ENCODE measurements around the gene GJB3.

DNA sequence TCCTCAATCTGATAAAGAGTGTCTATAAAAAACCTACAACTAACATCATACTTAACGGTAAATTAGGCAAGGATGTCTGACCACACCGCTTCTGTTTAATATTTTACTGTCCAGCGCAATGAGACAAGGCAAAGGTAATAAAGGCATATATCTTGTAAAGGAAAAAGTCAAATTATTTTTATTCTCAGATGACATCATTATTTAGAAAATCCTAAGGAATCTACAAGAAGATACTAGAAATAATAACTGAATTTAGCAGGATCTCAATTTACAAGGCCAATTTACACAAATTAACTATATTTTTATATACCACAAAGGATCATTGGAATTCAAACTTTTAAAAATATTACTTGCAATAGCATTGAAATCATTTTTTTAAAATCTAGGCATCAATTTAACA, 41.2 kb downstream of the GJB3 start:
- TF ChIP-seq, protein P1, sequence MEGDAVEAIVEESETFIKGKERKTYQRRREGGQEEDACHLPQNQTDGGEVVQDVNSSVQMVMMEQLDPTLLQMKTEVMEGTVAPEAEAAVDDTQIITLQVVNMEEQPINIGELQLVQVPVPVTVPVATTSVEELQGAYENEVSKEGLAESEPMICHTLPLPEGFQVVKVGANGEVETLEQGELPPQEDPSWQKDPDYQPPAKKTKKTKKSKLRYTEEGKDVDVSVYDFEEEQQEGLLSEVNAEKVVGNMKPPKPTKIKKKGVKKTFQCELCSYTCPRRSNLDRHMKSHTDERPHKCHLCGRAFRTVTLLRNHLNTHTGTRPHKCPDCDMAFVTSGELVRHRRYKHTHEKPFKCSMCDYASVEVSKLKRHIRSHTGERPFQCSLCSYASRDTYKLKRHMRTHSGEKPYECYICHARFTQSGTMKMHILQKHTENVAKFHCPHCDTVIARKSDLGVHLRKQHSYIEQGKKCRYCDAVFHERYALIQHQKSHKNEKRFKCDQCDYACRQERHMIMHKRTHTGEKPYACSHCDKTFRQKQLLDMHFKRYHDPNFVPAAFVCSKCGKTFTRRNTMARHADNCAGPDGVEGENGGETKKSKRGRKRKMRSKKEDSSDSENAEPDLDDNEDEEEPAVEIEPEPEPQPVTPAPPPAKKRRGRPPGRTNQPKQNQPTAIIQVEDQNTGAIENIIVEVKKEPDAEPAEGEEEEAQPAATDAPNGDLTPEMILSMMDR (conservative IDR thresholded peaks at IDR 0.05) = no peak
- TF ChIP-seq EZH2 (IDR thresholded peaks at IDR 0.05; ENCODE audit: low read depth) = no peak
